SU-DHL-6 (cell line): ENCODE results near the gene ITGA1.

ENCODE experiments used
- EZH2phosphoT487 ChIP-seq: fragments of 200-600 bp; sonication (generic), shearing (Covaris generic); conservative IDR thresholded peaks from 2 replicates; pipeline ENCODE4 v1.6.1; 2018; ENCODE audit warnings: mild to moderate bottlenecking, antibody characterized with exemption, low read length, moderate library complexity, mixed read lengths
- TF ChIP-seq, protein P1 (sequence below): fragments of 200-600 bp; sonication (generic); IDR thresholded peaks from one replicate; pipeline ENCODE4 v1.5.1; 2017; ENCODE audit warnings: antibody characterized with exemption, mild to moderate bottlenecking, low read length, moderate library complexity; ENCODE audit not compliant: insufficient read depth, poor library complexity, severe bottlenecking

GRCh38 chr5:52896534-52897237 lies 109.0 kb downstream of the ITGA1 start:
- TF ChIP-seq, protein P1, sequence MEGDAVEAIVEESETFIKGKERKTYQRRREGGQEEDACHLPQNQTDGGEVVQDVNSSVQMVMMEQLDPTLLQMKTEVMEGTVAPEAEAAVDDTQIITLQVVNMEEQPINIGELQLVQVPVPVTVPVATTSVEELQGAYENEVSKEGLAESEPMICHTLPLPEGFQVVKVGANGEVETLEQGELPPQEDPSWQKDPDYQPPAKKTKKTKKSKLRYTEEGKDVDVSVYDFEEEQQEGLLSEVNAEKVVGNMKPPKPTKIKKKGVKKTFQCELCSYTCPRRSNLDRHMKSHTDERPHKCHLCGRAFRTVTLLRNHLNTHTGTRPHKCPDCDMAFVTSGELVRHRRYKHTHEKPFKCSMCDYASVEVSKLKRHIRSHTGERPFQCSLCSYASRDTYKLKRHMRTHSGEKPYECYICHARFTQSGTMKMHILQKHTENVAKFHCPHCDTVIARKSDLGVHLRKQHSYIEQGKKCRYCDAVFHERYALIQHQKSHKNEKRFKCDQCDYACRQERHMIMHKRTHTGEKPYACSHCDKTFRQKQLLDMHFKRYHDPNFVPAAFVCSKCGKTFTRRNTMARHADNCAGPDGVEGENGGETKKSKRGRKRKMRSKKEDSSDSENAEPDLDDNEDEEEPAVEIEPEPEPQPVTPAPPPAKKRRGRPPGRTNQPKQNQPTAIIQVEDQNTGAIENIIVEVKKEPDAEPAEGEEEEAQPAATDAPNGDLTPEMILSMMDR = no peak
- no peak for TF ChIP-seq EZH2phosphoT487
